ENCODE measurements around the gene SLC38A8.

DNA sequence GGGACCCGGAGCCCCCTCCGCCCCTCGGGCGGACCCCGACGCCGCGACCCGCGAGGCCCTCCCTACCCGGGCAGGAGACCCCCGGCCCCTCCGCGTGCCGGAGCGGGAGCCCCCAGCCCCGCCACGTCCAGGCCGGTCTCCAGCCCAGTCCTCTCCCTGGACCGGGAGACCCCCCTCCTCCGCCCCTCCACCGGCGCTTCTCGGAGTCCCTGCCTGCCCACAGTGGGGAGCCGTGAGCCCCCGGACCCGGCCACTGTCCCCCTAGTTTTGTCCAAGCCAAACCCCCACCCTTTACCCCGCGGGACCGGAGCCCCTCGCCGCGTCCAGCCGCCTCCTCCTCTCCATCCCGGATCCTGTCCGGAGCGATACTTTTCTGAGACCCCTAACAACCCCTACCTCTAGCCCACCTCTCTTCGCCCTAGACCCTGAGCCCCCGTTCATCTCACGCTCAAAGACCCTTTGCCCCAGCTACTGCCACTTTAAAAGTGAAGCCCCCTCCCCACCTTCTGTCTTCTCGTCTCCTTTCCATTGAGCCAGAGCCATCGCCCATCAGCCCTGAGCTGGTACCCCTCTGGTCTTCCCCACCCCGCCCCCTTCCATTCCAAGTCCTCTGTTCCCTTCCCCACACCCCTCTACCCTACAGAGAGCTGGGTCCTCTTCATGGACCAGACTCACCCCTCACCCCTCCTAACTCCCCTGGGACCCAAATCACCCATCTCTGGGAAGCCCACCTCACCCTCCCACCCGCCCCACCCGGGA, 73.5 kb downstream of the SLC38A8 start:
- TF ChIP-seq CTCF (IDR thresholded peaks at IDR 0.05), result no peak
- no peak for TF ChIP-seq POLR2A (IDR thresholded peaks at IDR 0.05)

Data from lower leg skin (tissue), 3 donors.